Endodermal cell (in vitro differentiated cells): Measurements from ENCODE around the gene BCL2L15. TPM values are rescaled to one million over a fixed set of nuclear protein-coding genes. Genes with fewer than 3 reads are reported as not detected.

Source experiments
- DNase-seq: peaks from one replicate; pipeline ENCODE4 v3.0.0-alpha.2; 2017
- H3K27ac ChIP-seq: 2 replicates; pipeline ENCODE4 v1.5.1; 2013; ENCODE audit warnings: mild to moderate bottlenecking, low read depth, low read length, moderate library complexity
- H3K27me3 ChIP-seq: 2 replicates; pipeline ENCODE4 v1.6.1; 2013; ENCODE audit warnings: mild to moderate bottlenecking, low read length, moderate library complexity; ENCODE audit not compliant: insufficient read depth, control insufficient read depth, poor library complexity, severe bottlenecking
- H3K36me3 ChIP-seq: 2 replicates; pipeline ENCODE4 v1.7.0; 2013; ENCODE audit warnings: mild to moderate bottlenecking, low read length, moderate library complexity; ENCODE audit not compliant: control insufficient read depth, insufficient read depth
- H3K4me1 ChIP-seq: one replicate; pipeline ENCODE4 v1.7.0; 2013; ENCODE audit warnings: low read length; ENCODE audit not compliant: control insufficient read depth, insufficient read depth
- H3K4me3 ChIP-seq: 2 replicates; pipeline ENCODE4 v1.5.1; 2013; ENCODE audit warnings: mild to moderate bottlenecking, low read length, moderate library complexity
- H3K9ac ChIP-seq: 2 replicates; pipeline ENCODE4 v1.6.1; 2013; ENCODE audit warnings: mild to moderate bottlenecking, low read length, moderate library complexity; ENCODE audit not compliant: poor library complexity, severe bottlenecking; ENCODE audit errors: extremely low read depth
- H3K9me3 ChIP-seq: 2 replicates; pipeline ENCODE4 v1.6.1; 2013; ENCODE audit warnings: mild to moderate bottlenecking, low read length, moderate library complexity; ENCODE audit not compliant: control insufficient read depth
- H3K27ac Mint-ChIP-seq: 2 replicates; pipeline ENCODE4 v1.8.0; 2020; ENCODE audit warnings: mixed read lengths
- H3K27me3 Mint-ChIP-seq: 2 replicates; pipeline ENCODE4 v1.8.0; 2021; ENCODE audit warnings: mild to moderate bottlenecking, mixed read lengths; ENCODE audit not compliant: insufficient read depth
- H3K36me3 Mint-ChIP-seq: 2 replicates; pipeline ENCODE4 v1.8.0; 2020; ENCODE audit warnings: low read depth, mixed read lengths
- H3K4me1 Mint-ChIP-seq: 2 replicates; pipeline ENCODE4 v1.8.0; 2020; ENCODE audit warnings: mixed read lengths
- H3K4me3 Mint-ChIP-seq: 2 replicates; pipeline ENCODE4 v1.8.0; 2020; ENCODE audit warnings: mild to moderate bottlenecking, moderate library complexity, mixed read lengths
- H3K9me3 Mint-ChIP-seq: 2 replicates; pipeline ENCODE4 v1.8.0; 2020; ENCODE audit warnings: mild to moderate bottlenecking, mixed read lengths
- CTCF ChIP-seq: fragments of 200-600 bp; sonication (generic); conservative IDR thresholded peaks from 2 replicates; pipeline ENCODE4 v1.5.0; 2021; ENCODE audit warnings: antibody characterized with exemption, mild to moderate bottlenecking
- WGBS, 2 experiments: methylation state at CpG; one replicate each; pipeline versions ENCODE4 v1.1.5 to v1.1.7; 2013; ENCODE audit warnings: missing lambda C conversion rate in 2 of 2, mixed read lengths in 1 of 2; ENCODE audit not compliant: insufficient coverage in 1 of 2, insufficient read length in 1 of 2; 5-methylcytosine and 5-hydroxymethylcytosine counted together
- total RNA-seq, 2 donors: library from RNA; stranded (reverse); fragmentation: NEBNext Ultra II Directional in 1 of 2; extraction: Animal tissue kit (Norgen Biotek cat#: 25700) in 1 of 2; gene quantifications; 2 replicates in 1 of 2; 3 replicates in 1 of 2; pipeline ENCODE4 v1.2.1, GENCODE V29; 2021

Gene BCL2L15
- total RNA-seq, 2 donors from 2014 or later: 0.73 TPM; not detected in 1

GRCh38 chr1:113899111-113899510 lies 11.7 kb upstream of the BCL2L15 start:
- Mint-ChIP-seq H3K36me3 (peaks cover 29% of the 10 kb centered on the region), H3K4me3 (no peak overlapping the region), H3K4me1 (peaks cover 3% of the 10 kb centered on the region), H3K27me3 (no peaks in the 10 kb centered on the region), H3K27ac (no peak overlapping the region), H3K9me3 (no peaks in the 10 kb centered on the region)
- H3K9ac ChIP-seq: no peak overlapping the region
- DNase-seq: no peak
- H3K36me3 ChIP-seq: peaks cover 33% of the 10 kb centered on the region
- no peak overlapping the region for H3K4me3 ChIP-seq
- H3K9me3 ChIP-seq: no peaks in the 10 kb centered on the region
- no peaks in the 10 kb centered on the region for H3K4me1 ChIP-seq
- no peak overlapping the region for H3K27ac ChIP-seq
- no peaks in the 10 kb centered on the region for H3K27me3 ChIP-seq
- no peak for TF ChIP-seq CTCF

GRCh38 chr1:113898241-113898814 lies 10.9 kb upstream of the BCL2L15 start:
- no peaks in the 10 kb centered on the region for H3K27me3 Mint-ChIP-seq
- H3K27ac Mint-ChIP-seq: no peak overlapping the region
- 81% methylated on average over 1 of the region's 1 CpG; no CpG with 5 or more reads in 1 of the 2 experiments for WGBS, 2 experiments
- no peak overlapping the region for H3K27ac ChIP-seq
- H3K4me3 ChIP-seq: no peak overlapping the region
- H3K36me3 ChIP-seq: peaks cover 33% of the 10 kb centered on the region
- peaks cover 29% of the 10 kb centered on the region for H3K36me3 Mint-ChIP-seq
- H3K9ac ChIP-seq: no peak overlapping the region
- no peaks in the 10 kb centered on the region for H3K4me1 ChIP-seq
- H3K9me3 ChIP-seq: no peaks in the 10 kb centered on the region
- H3K9me3 Mint-ChIP-seq: no peaks in the 10 kb centered on the region
- H3K4me3 Mint-ChIP-seq: no peak overlapping the region
- TF ChIP-seq CTCF: no peak
- no peak for DNase-seq
- no peaks in the 10 kb centered on the region for H3K4me1 Mint-ChIP-seq
- no peaks in the 10 kb centered on the region for H3K27me3 ChIP-seq

GRCh38 chr1:113895961-113896360 lies 8.6 kb upstream of the BCL2L15 start:
- no peak overlapping the region for H3K4me3 ChIP-seq
- no peak for TF ChIP-seq CTCF
- Mint-ChIP-seq H3K27me3 (no peaks in the 10 kb centered on the region), H3K4me1 (no peaks in the 10 kb centered on the region), H3K9me3 (no peaks in the 10 kb centered on the region), H3K36me3 (peaks cover 29% of the 10 kb centered on the region), H3K4me3 (no peak overlapping the region), H3K27ac (no peak overlapping the region)
- DNase-seq: no peak
- 88 to 95% methylated on average over 4 to 8 of the region's 8 CpGs for WGBS, 2 experiments
- H3K9ac ChIP-seq: no peak overlapping the region
- no peaks in the 10 kb centered on the region for H3K9me3 ChIP-seq
- no peaks in the 10 kb centered on the region for H3K27me3 ChIP-seq
- H3K36me3 ChIP-seq: peaks cover 29% of the 10 kb centered on the region
- H3K27ac ChIP-seq: no peak overlapping the region
- H3K4me1 ChIP-seq: no peaks in the 10 kb centered on the region
